Activated naive CD4-positive, alpha-beta T cell treated with anti-CD3 and anti-CD28 coated beads, Interleukin-2, amount 10 ng/mL, durations not matched to agents 7 days and 5 days (primary cell): Measurements from ENCODE around the gene ATP5F1E.

Experiments used
- CTCF ChIA-PET: fragments of 350-600 bp; sonication (Branson Sonifier 250); formaldehyde crosslinking; loops from one replicate; lab custom pipeline; 2021; ENCODE audit warnings: antibody characterized with exemption; lab: Charles Lee
- DNase-seq: peaks from one replicate; pipeline ENCODE4 v3.0.0-alpha.2; 2020
- H3K27ac Mint-ChIP-seq: one replicate; pipeline ENCODE4 v1.8.0; 2021; ENCODE audit warnings: mild to moderate bottlenecking, moderate library complexity, mixed read lengths
- H3K27me3 Mint-ChIP-seq: one replicate; pipeline ENCODE4 v1.8.0; 2021; ENCODE audit warnings: mild to moderate bottlenecking, mixed read lengths
- H3K36me3 Mint-ChIP-seq: one replicate; pipeline ENCODE4 v1.8.0; 2021; ENCODE audit warnings: mixed read lengths
- H3K4me1 Mint-ChIP-seq: one replicate; pipeline ENCODE4 v1.8.0; 2021; ENCODE audit warnings: mixed read lengths
- H3K4me3 Mint-ChIP-seq: one replicate; pipeline ENCODE4 v1.8.0; 2021; ENCODE audit warnings: mild to moderate bottlenecking, moderate library complexity, mixed read lengths
- H3K9me3 Mint-ChIP-seq: one replicate; pipeline ENCODE4 v1.8.0; 2021; ENCODE audit warnings: mixed read lengths

Gene ATP5F1E

DNA sequence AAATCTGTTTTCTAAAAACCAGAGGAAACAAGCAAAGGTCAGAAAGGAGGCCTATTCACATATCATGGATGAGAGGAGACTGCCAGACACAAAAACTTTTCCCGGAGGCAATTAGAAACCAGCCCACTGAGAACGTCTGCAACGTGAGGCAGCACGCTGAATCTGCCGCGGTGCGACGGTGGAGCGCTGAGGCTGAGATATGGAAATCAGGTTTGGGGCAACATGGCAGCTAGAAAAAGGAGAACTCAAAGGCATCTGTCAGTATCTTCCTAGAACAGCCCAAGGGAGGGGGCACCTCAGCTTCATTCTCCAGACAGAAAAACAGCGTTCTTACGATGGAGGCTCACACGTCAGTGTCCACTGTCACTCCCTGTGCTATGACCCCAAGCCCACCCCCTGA is 5.3 kb upstream of the ATP5F1E start:
- DNase-seq = no peak
- H3K4me3 Mint-ChIP-seq = no peak overlapping the region
- no peak overlapping the region for H3K27ac Mint-ChIP-seq
- H3K36me3 Mint-ChIP-seq = peaks cover 56% of the 10 kb centered on the region
- peaks cover 64% of the 10 kb centered on the region for H3K4me1 Mint-ChIP-seq
- CTCF ChIA-PET = no interaction called here
- no peaks in the 10 kb centered on the region for H3K9me3 Mint-ChIP-seq
- H3K27me3 Mint-ChIP-seq = no peaks in the 10 kb centered on the region

DNA sequence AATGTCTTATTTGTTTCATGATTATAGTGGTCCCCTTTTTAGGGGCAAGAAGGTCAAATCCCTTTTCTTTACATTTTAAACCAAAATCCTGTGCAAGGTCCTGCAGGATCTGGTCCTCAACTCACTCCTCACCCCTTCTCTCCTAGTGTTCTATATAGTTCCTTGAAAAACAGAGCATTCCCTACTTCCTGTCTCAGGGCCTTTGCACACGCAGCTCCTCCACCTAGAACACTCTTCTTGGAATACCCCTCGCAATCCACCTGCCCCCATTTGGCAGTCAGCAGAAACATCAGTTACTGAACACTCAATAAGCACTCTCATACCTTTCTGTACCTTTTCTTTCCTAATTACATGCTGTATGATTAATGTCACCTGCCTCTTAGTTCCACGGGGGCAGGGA is 3.2 kb upstream of the ATP5F1E start:
- DNase-seq = no peak
- Mint-ChIP-seq H3K9me3 (no peaks in the 10 kb centered on the region), H3K4me1 (peaks cover 63% of the 10 kb centered on the region), H3K27ac (peak overlapping the region; percentile 0), H3K4me3 (no peak overlapping the region), H3K36me3 (peaks cover 55% of the 10 kb centered on the region), H3K27me3 (no peaks in the 10 kb centered on the region)
- CTCF ChIA-PET = no interaction called here

DNA sequence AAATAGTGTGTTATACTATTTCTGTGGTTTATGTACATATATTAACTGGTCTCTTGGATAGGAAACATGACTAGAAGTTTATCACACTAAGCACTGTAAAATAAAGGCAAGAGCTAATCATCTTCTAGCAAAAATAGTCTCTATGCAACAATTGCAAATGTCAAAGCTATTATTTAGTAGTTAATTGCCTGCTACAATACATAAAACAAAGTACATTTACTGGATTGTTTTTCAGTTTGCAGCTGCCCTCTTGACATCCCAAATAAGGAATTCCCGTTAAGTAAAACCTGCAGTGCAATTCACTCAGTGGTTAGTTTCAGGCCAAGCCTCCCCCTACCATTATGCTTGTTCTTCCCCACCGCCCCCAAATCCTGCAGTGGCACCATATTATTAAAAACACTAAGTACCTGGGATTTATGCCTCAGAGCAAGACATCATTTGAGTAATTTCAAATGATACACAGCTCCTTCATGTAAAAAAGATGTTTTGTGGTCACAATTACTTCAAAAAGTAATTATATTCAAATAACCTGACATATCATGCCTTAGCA is 1.6 kb upstream of the ATP5F1E start:
- CTCF ChIA-PET = interaction anchor here (0.7 to 1.9 kb wide), 2 partner anchors 53 to 177 kb away, joined by 3 to 4 read pairs; partner anchors contain the start of gene NELFCD
- H3K9me3 Mint-ChIP-seq = no peaks in the 10 kb centered on the region
- no peaks in the 10 kb centered on the region for H3K27me3 Mint-ChIP-seq
- no peak overlapping the region for H3K4me3 Mint-ChIP-seq
- H3K27ac Mint-ChIP-seq = no peak overlapping the region
- no peak for DNase-seq
- H3K36me3 Mint-ChIP-seq = peaks cover 66% of the 10 kb centered on the region
- H3K4me1 Mint-ChIP-seq = peaks cover 64% of the 10 kb centered on the region

DNA sequence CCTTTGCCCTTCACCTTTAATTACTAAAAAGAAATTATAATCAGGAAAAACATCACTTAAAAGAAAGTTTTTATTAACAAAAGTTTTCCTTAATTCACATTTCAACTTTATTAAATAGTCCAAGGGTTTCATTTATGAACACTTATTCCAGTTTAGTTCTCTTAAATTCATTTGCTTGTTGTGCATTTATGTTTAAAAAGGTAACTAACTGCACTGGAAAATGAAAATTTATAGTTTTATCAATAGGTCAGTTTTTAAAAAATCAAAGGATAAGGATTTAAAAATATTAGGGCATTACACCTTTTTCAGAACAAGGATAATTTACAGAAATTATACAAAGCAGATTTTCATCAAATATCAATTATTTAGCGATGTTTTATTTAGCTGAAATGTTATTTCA is 958 bp upstream of the ATP5F1E start:
- peak overlapping the region; percentile 92 for H3K27ac Mint-ChIP-seq
- CTCF ChIA-PET = interaction anchor here (1.9 kb wide), 1 partner anchor 178 kb away, joined by 4 read pairs; no protein-coding TSS in a partner anchor
- H3K27me3 Mint-ChIP-seq = no peaks in the 10 kb centered on the region
- H3K4me1 Mint-ChIP-seq = peaks cover 70% of the 10 kb centered on the region
- peak overlapping the region; percentile 92 for H3K4me3 Mint-ChIP-seq
- no peak for DNase-seq
- no peaks in the 10 kb centered on the region for H3K9me3 Mint-ChIP-seq
- peaks cover 70% of the 10 kb centered on the region for H3K36me3 Mint-ChIP-seq

DNA sequence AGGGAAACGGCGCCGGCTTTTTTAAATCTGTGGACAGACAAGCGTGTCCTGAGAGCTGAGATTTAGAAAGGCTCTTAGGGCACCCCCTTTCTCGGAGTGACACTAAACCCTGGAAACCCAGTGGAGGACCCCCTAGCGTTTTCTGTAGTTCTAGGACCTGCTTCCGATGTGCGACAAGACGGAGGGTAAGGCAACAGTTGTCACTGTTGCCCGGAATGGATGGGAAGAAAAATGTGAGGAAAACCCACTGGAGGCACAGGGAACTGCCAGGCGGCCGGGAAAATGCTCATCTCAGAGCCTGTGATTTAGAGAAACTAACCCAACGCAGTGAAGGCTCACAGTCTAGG is 551 bp upstream of the ATP5F1E start:
- Mint-ChIP-seq H3K4me1 (peaks cover 71% of the 10 kb centered on the region), H3K9me3 (no peaks in the 10 kb centered on the region), H3K27ac (peak overlapping the region; percentile 92), H3K4me3 (peak overlapping the region; percentile 92), H3K27me3 (no peaks in the 10 kb centered on the region), H3K36me3 (peaks cover 70% of the 10 kb centered on the region)
- CTCF ChIA-PET = interaction anchor here (0.7 to 1.9 kb wide), 3 partner anchors 10 to 178 kb away, joined by 3 to 4 read pairs (median 4); no protein-coding TSS in a partner anchor
- no peak for DNase-seq

DNA sequence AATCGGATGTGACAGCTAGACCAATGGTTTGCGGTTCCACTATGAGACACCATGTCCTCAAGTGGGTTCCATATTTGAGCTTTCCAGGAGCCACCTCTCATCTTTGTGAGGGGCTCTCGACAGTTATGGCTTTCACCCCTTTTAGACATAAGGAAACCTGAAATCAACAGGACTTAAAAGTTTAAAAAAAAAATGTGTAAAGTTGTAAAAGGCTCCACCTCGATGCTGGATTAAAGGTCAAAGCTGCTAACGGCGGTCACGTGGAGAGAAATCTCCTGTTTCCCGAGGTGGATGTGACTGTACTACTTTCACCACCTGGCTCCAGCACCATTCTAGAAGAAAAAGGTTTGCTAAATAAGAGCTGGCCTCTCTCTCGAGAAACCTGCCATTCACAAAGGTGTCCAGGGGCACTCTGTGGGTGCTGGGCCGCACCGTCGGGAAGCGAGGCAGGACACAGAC is 542 bp downstream of the ATP5F1E start:
- CTCF ChIA-PET = interaction anchor here (0.8 to 1.9 kb wide), 3 partner anchors 176 to 380 kb away, joined by 3 to 4 read pairs (median 4); partner anchors contain the start of gene STX16

DNA sequence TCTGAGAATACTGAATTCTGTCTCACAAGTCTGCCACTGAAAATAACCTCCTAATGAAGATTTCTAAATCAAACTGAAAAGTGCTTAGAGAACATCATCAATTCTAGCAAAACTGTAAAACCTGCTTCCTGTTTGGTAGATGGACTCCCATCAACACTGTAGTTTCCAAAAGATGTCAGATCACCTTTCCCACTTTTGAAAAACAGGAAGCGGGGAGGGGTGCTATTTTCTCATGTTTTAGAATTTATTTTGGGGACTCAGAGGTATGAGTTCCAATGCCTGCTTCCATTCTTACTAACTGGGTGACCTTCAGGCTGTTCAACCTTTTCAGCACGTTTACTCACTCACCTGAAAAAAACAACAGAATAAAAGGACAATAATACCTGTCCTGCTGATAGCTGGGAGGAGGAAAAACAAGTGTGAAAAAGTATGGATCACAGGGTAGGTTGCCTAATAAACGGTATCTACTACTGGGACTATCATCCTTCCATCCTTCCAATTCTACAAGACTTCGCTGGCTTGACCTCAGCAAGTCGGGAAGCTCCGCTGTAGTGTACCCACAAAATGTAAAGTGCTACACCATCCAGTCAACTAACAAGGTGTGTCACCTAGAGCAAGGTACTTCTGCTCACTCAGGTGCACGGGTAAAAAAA is 1.1 kb downstream of the ATP5F1E start:
- peak overlapping the region; percentile 94 for H3K27ac Mint-ChIP-seq
- DNase-seq = no peak
- no peaks in the 10 kb centered on the region for H3K9me3 Mint-ChIP-seq
- peaks cover 72% of the 10 kb centered on the region for H3K4me1 Mint-ChIP-seq
- H3K36me3 Mint-ChIP-seq = peaks cover 69% of the 10 kb centered on the region
- H3K4me3 Mint-ChIP-seq = peak overlapping the region; percentile 92
- no peaks in the 10 kb centered on the region for H3K27me3 Mint-ChIP-seq
- CTCF ChIA-PET = interaction anchor here (0.8 to 1.3 kb wide), 2 partner anchors 177 to 379 kb away, joined by 3 to 4 read pairs; partner anchors contain the start of gene STX16

More for the DNA sequence above, 542 bp downstream of the ATP5F1E start:
- Mint-ChIP-seq H3K4me3 (peak overlapping the region; percentile 92), H3K9me3 (no peaks in the 10 kb centered on the region), H3K27ac (peak overlapping the region; percentile 94), H3K27me3 (no peaks in the 10 kb centered on the region), H3K4me1 (peaks cover 72% of the 10 kb centered on the region), H3K36me3 (peaks cover 70% of the 10 kb centered on the region)
- DNase-seq = no peak

DNA sequence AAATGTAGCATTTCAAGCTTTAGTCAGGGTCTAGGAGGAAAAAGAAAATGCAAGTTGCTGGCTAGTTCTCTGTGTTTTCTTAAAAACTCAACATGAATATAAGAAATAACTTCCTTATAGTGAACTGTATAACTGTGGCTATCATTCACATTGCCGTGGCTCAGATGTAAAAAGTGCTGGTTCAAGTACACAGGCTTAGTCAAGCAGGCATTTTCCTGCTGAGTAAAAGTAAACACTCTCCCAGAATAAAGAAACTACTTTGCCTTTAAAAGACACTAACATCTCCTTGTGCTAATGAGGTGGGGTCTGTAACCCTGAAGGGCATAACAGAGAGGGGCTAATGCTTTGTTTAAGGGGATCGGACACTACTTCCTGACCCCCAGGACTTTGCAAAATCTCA is 3.3 kb downstream of the ATP5F1E start:
- peaks cover 67% of the 10 kb centered on the region for H3K36me3 Mint-ChIP-seq
- H3K27ac Mint-ChIP-seq = no peak overlapping the region
- peak overlapping the region; percentile 14 for H3K4me3 Mint-ChIP-seq
- no peaks in the 10 kb centered on the region for H3K27me3 Mint-ChIP-seq
- no peak for DNase-seq
- H3K4me1 Mint-ChIP-seq = peaks cover 70% of the 10 kb centered on the region
- CTCF ChIA-PET = no interaction called here
- no peaks in the 10 kb centered on the region for H3K9me3 Mint-ChIP-seq

DNA sequence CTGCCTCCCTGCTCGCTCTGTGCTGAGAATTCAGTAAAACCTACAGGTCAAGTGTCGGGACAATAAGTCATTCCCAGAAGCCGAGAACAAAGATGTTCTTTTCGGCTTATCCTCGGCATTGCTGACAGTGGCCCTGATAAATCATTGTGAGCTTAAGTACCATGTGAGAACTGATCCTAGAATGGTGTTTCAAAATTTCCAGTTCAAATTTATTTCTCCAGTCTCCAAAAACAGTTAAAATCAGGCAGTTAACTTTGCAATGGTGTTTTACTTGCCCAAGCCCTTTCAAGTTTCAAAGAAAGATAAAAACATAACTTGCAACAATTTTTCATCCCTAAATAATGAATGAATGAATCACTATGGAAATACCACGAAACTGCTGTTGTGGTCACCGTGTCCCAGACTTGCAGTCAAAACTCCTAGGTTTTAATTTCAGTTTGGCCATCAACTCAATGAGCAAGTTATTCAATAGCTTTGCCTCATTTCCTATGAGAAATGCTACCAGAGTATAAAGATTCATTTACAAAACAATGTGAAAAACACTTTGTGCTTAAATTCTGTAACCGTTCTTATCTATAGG is 4.3 kb downstream of the ATP5F1E start:
- Mint-ChIP-seq H3K27me3 (no peaks in the 10 kb centered on the region), H3K4me1 (peaks cover 65% of the 10 kb centered on the region), H3K9me3 (no peaks in the 10 kb centered on the region), H3K4me3 (no peak overlapping the region), H3K27ac (no peak overlapping the region), H3K36me3 (peaks cover 70% of the 10 kb centered on the region)
- CTCF ChIA-PET = no interaction called here
- no peak for DNase-seq

DNA sequence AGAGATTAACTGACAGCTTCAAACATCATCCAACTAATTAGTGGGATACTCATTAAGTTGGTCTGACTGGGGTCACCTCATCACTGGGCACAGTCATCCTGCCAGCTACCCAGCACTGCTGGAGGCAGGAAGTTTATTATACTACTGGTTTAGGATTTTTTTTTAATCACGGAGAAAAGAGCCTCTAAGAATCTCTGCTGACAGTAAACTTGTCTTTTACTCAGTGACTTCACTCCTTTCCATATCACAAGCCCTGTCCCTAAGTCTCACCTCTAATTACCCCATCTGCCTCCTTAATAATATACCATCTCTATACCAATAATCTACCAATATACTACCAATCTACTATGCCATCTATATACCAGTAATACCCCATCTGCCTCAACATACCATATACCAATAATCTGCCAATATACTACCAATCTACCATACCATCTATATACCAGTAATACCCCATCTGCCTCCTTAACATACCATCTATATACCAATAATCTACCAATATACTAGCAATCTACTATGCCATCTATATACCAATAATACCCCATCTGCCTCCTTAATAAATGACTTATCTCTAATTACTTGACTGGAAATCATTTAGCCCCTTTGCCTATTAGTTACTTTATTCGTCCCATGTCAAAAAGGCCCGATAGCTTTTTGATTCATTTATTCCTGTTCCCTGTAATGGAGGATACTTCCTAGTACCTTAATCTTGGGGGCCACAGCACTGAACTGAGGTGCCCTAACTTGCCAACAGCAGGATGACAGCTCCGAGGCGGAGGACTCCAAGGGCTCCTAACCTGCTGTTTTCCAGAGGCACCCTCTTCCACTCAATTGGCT is 5.0 kb downstream of the ATP5F1E start:
- Mint-ChIP-seq H3K36me3 (peaks cover 76% of the 10 kb centered on the region), H3K27me3 (no peaks in the 10 kb centered on the region), H3K9me3 (no peaks in the 10 kb centered on the region), H3K27ac (peak overlapping the region; percentile 53), H3K4me1 (peaks cover 62% of the 10 kb centered on the region), H3K4me3 (no peak overlapping the region)
- no peak for DNase-seq
- CTCF ChIA-PET = no interaction called here

DNA sequence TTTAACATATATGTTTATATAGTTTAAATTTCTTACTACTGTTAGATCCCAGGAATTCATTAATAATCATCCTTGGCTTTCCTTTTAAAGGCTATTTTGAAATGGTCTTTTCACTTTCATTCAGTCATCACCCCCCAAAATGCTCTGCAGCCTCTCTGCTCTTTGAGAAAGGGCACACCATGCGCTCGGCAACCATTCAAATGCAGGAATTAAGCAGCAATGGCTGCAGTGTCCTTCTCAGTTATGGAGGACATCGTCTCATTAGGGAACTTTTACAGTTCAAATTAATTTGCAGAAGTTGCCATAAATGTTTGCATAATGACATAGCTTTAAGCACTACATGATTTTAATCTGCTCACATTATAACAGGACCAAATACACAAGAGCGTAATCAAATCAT is 6.6 kb downstream of the ATP5F1E start:
- Mint-ChIP-seq H3K4me3 (no peak overlapping the region), H3K27ac (no peak overlapping the region), H3K4me1 (peaks cover 51% of the 10 kb centered on the region), H3K27me3 (no peaks in the 10 kb centered on the region), H3K9me3 (no peaks in the 10 kb centered on the region), H3K36me3 (peaks cover 76% of the 10 kb centered on the region)
- no peak for DNase-seq
- CTCF ChIA-PET = no interaction called here

DNA sequence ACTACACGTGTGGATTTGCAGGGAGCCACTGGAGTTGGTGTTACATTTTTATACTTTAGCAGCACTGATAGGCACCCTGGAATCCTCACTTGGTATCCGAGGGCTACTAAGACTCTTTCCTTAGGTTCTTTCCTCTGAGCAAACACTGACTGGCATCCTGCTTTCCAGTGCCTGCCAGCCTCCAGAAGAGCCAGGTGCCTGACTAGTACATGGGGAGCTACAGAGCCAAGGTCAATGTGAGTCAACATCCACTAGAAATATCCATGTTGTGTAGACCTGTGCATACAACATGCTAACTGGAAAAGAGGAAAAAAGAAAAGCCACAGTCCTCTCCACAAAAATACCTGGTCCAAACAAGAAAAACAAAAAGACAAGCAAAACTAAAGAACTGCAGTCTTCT is 7.0 kb downstream of the ATP5F1E start:
- Mint-ChIP-seq H3K4me3 (no peak overlapping the region), H3K27ac (peak overlapping the region; percentile 7)

DNA sequence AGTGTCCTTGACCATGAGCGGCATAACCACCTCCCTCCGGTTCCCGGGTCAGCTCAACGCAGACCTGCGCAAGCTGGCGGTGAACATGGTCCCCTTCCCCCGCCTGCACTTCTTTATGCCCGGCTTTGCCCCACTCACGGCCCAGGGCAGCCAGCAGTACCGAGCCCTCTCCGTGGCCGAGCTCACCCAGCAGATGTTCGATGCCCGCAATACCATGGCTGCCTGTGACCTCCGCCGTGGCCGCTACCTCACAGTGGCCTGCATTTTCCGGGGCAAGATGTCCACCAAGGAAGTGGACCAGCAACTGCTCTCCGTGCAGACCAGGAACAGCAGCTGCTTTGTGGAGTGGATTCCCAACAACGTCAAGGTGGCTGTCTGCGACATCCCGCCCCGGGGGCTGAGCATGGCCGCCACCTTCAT is 8.0 kb downstream of the ATP5F1E start:
- Mint-ChIP-seq H3K27me3 (no peaks in the 10 kb centered on the region), H3K27ac (no peak overlapping the region), H3K4me3 (no peak overlapping the region), H3K9me3 (no peaks in the 10 kb centered on the region), H3K36me3 (peaks cover 62% of the 10 kb centered on the region), H3K4me1 (peaks cover 37% of the 10 kb centered on the region)
- CTCF ChIA-PET = no interaction called here
- no peak for DNase-seq

More for the DNA sequence above, 7.0 kb downstream of the ATP5F1E start:
- peaks cover 72% of the 10 kb centered on the region for H3K36me3 Mint-ChIP-seq
- CTCF ChIA-PET = no interaction called here
- H3K27me3 Mint-ChIP-seq = no peaks in the 10 kb centered on the region
- DNase-seq = no peak
- peaks cover 47% of the 10 kb centered on the region for H3K4me1 Mint-ChIP-seq
- H3K9me3 Mint-ChIP-seq = no peaks in the 10 kb centered on the region

DNA sequence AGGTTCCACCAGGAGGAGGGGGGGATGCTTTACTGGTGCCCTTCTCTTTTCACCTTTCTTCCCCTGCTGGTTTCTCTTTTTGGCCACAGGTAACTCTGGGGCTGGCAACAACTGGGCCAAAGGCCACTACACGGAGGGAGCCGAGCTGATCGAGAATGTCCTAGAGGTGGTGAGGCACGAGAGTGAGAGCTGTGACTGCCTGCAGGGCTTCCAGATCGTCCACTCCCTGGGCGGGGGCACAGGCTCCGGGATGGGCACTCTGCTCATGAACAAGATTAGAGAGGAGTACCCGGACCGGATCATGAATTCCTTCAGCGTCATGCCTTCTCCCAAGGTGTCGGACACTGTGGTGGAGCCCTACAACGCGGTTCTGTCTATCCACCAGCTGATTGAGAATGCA is 8.5 kb downstream of the ATP5F1E start:
- H3K9me3 Mint-ChIP-seq = no peaks in the 10 kb centered on the region
- H3K36me3 Mint-ChIP-seq = peaks cover 57% of the 10 kb centered on the region
- peaks cover 32% of the 10 kb centered on the region for H3K4me1 Mint-ChIP-seq
- no peak overlapping the region for H3K4me3 Mint-ChIP-seq
- no peaks in the 10 kb centered on the region for H3K27me3 Mint-ChIP-seq
- CTCF ChIA-PET = no interaction called here
- H3K27ac Mint-ChIP-seq = no peak overlapping the region
- DNase-seq = no peak
